Skeletal muscle tissue (tissue), 5 donors: Measurements from ENCODE around the gene FAF1. TPM values are rescaled to one million over a fixed set of nuclear protein-coding genes. Genes with fewer than 3 reads are reported as not detected.

ENCODE experiments used
- H3K27ac ChIP-seq: one replicate; pipeline ENCODE4 v1.7.0; 2013; ENCODE audit warnings: mild to moderate bottlenecking, low read depth, low read length, inconsistent platforms
- H3K27me3 ChIP-seq, 3 donors: one replicate each; pipeline ENCODE4 v1.7.0; 2013; ENCODE audit warnings: low read length in 3 of 3; ENCODE audit not compliant: control insufficient read depth in 3 of 3, insufficient read depth in 3 of 3
- H3K36me3 ChIP-seq, 3 donors: one replicate each; pipeline ENCODE4 v1.7.0; 2013; ENCODE audit warnings: low read length in 3 of 3; ENCODE audit not compliant: control insufficient read depth in 3 of 3, insufficient read depth in 3 of 3
- H3K4me1 ChIP-seq, 3 donors: one replicate each; pipeline ENCODE4 v1.7.0; 2013; ENCODE audit warnings: low read length in 3 of 3, mild to moderate bottlenecking in 3 of 3; ENCODE audit not compliant: control insufficient read depth in 3 of 3, insufficient read depth in 3 of 3
- H3K4me3 ChIP-seq, 3 donors: one replicate each; pipeline ENCODE4 v1.7.0; 2013; ENCODE audit warnings: low read length in 3 of 3
- H3K9ac ChIP-seq, 3 donors: one replicate each; pipeline ENCODE4 v1.7.0; 2013; ENCODE audit warnings: low read length in 3 of 3, mild to moderate bottlenecking in 3 of 3, moderate library complexity in 2 of 3, low read depth in 1 of 3
- H3K9me3 ChIP-seq, 3 donors: one replicate each; pipeline ENCODE4 v1.7.0; 2013; ENCODE audit warnings: low read length in 3 of 3; ENCODE audit not compliant: control insufficient read depth in 3 of 3
- small RNA-seq: library from RNA; depleted of rRNA; stranded (forward); fragments of <200 nt; gene quantifications from one replicate; pipeline ENCODE3, GENCODE V24; 2014
- total RNA-seq: library from RNA; depleted of rRNA; stranded (reverse); fragments of >200 nt; gene quantifications from one replicate; pipeline ENCODE4 v1.2.3, GENCODE V29; 2014
- donor health status: Osteomylitis.

FAF1 gene
- total RNA-seq, 1 donor from 2014 or later = 41.2 TPM

DNA sequence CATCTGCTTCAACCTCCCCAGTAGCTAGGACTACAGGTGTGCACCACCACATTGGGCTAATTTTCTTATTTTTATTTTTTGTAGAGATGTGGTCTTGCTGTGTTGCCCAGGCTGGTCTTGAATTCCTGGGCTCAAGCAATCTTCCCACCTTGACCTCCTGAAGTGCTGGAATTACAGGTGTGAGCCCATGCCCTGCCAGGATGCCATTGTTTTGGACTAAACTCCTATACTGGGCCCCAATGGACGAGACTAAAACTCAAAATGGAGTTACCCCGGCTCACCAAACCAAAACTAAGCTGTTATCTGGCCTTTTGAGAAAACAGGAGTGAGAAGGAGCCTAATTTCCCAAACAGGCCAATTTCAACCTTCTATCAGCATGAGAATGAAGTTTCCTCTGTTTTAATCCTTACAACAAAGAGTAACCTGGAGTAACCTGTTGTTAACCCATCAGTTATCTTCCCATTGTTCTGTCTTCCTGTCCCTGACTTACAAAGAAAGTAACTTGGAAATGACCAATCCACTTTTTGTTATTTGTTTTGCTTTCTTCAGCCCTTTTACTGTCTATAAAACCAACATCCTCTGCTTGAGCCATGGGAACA, 566.4 kb downstream of the FAF1 start:
- H3K27me3 ChIP-seq = peaks cover 0 to 2% (median 0%) of the 10 kb centered on the region in 3 donors
- no peak overlapping the region for H3K27ac ChIP-seq
- peaks cover 0 to 6% (median 0%) of the 10 kb centered on the region in 3 donors for H3K9me3 ChIP-seq
- no peaks in the 10 kb centered on the region for H3K36me3 ChIP-seq
- H3K4me3 ChIP-seq = no peak overlapping the region
- H3K4me1 ChIP-seq = no peaks in the 10 kb centered on the region
- no peak overlapping the region for H3K9ac ChIP-seq

Small RNA genes lying within 50 kb of the gene (small RNA-seq; reads per million reads assigned to genes)
- gene RNU6-1026P = not detected

Other genes starting within 250 kb of the FAF1 start
- 16.2 TPM for gene CDKN2C, start 10.0 kb upstream of the FAF1 start, total RNA-seq
- not detected for gene C1orf185, start 142.0 kb upstream of the FAF1 start, total RNA-seq